ENCODE measurements around the gene HSPBP1.

DNA sequence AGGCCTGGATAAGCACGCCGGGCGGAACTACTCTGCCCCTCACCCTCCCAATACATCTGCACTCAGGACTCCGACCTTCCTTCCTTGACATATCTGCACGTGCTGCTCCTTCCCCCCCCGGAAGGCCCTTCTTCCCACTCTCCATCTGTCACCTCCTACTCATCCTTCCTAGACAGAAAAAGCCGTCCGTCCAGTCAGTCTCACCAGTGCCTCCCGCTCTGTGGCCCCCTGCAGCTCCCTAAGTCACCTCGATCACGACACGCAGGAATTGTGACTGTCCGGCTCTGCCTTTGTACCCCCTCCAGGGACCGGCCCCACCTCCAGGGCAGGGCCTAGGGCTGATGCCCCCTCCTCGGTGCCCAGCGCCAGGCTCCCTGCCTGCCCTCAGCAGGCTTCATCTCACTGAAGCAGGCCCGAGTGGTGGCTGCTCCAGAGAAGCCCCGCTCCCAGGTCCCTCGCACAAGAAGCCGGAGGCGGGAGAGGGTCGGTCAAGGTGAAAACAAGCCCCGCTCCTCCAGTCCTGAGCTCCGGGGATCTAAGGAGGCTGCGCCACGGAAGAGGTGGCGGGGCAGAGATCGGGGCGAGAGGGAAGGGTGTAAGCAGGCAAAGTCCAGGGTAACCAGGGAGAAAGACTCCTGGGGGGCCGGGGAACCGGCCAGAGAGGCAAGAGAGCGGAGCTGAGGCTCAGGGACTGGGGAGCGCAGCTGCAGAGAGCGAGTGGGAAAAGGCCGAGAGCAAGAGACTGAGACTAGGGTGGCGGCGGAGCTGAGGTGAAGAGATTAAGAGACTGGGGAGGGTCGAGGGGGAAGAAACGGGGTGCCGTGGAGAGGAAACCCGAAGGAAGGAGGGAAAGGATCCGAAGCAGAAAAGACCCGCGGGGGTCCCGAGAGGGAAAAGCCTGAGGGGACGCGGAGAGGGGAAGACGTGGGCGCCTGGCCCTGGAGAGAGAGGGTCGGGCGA is 22.2 kb downstream of the HSPBP1 start:
- TF ChIP-seq ESRRG (CRISPR knock-in tag; IDR thresholded peaks at IDR 0.05) (no peak), OSR1 (CRISPR knock-in tag; IDR thresholded peaks at IDR 0.05) (no peak), TCF4 (CRISPR knock-in tag; IDR thresholded peaks at IDR 0.05; ENCODE audit: borderline replicate concordance) (no peak), TOX (CRISPR knock-in tag; IDR thresholded peaks at IDR 0.05; ENCODE audit: borderline replicate concordance) (no peak), ZFP30 (CRISPR knock-in tag; IDR thresholded peaks at IDR 0.05) (no peak), ZNF8 (CRISPR knock-in tag; IDR thresholded peaks at IDR 0.05) (no peak), RARB (CRISPR knock-in tag; IDR thresholded peaks at IDR 0.05) (no peak), PPARA (CRISPR knock-in tag; IDR thresholded peaks at IDR 0.05; ENCODE audit: borderline replicate concordance) (no peak), ZNF565 (CRISPR knock-in tag; conservative IDR thresholded peaks at IDR 0.05; ENCODE audit: low read depth) (no peak), ZNF70 (CRISPR knock-in tag; IDR thresholded peaks at IDR 0.05) (no peak), ZFP3 (CRISPR knock-in tag; IDR thresholded peaks at IDR 0.05) (no peak)
- TF ChIP-seq, protein P1, sequence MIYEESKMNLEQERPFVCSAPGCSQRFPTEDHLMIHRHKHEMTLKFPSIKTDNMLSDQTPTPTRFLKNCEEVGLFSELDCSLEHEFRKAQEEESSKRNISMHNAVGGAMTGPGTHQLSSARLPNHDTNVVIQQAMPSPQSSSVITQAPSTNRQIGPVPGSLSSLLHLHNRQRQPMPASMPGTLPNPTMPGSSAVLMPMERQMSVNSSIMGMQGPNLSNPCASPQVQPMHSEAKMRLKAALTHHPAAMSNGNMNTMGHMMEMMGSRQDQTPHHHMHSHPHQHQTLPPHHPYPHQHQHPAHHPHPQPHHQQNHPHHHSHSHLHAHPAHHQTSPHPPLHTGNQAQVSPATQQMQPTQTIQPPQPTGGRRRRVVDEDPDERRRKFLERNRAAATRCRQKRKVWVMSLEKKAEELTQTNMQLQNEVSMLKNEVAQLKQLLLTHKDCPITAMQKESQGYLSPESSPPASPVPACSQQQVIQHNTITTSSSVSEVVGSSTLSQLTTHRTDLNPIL (CRISPR knock-in tag; IDR thresholded peaks at IDR 0.05; ENCODE audit: low read depth) = no peak
- TF ChIP-seq, protein P2, sequence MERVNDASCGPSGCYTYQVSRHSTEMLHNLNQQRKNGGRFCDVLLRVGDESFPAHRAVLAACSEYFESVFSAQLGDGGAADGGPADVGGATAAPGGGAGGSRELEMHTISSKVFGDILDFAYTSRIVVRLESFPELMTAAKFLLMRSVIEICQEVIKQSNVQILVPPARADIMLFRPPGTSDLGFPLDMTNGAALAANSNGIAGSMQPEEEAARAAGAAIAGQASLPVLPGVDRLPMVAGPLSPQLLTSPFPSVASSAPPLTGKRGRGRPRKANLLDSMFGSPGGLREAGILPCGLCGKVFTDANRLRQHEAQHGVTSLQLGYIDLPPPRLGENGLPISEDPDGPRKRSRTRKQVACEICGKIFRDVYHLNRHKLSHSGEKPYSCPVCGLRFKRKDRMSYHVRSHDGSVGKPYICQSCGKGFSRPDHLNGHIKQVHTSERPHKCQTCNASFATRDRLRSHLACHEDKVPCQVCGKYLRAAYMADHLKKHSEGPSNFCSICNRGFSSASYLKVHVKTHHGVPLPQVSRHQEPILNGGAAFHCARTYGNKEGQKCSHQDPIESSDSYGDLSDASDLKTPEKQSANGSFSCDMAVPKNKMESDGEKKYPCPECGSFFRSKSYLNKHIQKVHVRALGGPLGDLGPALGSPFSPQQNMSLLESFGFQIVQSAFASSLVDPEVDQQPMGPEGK (CRISPR knock-in tag; IDR thresholded peaks at IDR 0.05; ENCODE audit: borderline replicate concordance) = no peak
- TF ChIP-seq, protein P3, sequence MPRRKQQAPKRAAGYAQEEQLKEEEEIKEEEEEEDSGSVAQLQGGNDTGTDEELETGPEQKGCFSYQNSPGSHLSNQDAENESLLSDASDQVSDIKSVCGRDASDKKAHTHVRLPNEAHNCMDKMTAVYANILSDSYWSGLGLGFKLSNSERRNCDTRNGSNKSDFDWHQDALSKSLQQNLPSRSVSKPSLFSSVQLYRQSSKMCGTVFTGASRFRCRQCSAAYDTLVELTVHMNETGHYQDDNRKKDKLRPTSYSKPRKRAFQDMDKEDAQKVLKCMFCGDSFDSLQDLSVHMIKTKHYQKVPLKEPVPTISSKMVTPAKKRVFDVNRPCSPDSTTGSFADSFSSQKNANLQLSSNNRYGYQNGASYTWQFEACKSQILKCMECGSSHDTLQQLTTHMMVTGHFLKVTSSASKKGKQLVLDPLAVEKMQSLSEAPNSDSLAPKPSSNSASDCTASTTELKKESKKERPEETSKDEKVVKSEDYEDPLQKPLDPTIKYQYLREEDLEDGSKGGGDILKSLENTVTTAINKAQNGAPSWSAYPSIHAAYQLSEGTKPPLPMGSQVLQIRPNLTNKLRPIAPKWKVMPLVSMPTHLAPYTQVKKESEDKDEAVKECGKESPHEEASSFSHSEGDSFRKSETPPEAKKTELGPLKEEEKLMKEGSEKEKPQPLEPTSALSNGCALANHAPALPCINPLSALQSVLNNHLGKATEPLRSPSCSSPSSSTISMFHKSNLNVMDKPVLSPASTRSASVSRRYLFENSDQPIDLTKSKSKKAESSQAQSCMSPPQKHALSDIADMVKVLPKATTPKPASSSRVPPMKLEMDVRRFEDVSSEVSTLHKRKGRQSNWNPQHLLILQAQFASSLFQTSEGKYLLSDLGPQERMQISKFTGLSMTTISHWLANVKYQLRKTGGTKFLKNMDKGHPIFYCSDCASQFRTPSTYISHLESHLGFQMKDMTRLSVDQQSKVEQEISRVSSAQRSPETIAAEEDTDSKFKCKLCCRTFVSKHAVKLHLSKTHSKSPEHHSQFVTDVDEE (CRISPR knock-in tag; IDR thresholded peaks at IDR 0.05) = no peak

Measured in SK-N-SH treated with all-trans-retinoic acid at 6 μM for 48 hours (cell line).